Muscle of arm (tissue), 14 donors: ENCODE data around the gene IRAG1. TPM values are rescaled to one million over a fixed set of nuclear protein-coding genes. Genes with fewer than 3 reads are reported as not detected.

Experiments
- DNase-seq: peaks from one replicate; pipeline ENCODE4 v3.0.0-alpha.2; 2013
- long read RNA-seq, 11 donors: transcript quantifications; one replicate each; lab custom pipeline, GENCODE V29; 2026
- polyA plus RNA-seq, 12 donors: library from polyadenylated mRNA; unstranded; fragments of 120-200 nt; gene quantifications; one replicate each; pipeline ENCODE4 v1.2.1, GENCODE V29; 2013; ENCODE audit not compliant: insufficient read length in 12 of 12

The IRAG1 gene
- polyA plus RNA-seq = 1 to 10 TPM in 11 of 12 donors, not detected in 1; 3.6 to 7.2 (median 4.7) TPM
- long read RNA-seq, donor 1 = 0 reads
- long read RNA-seq, donor 2 = 0 reads
- long read RNA-seq, donor 3 = 0 reads
- long read RNA-seq, donor 4 = 0 reads
- long read RNA-seq, donor 5 = 0 reads
- long read RNA-seq, donor 6 = 0 reads
- long read RNA-seq, donor 7 = 0 reads
- long read RNA-seq, donor 8 = 0 reads
- long read RNA-seq, donor 9 = 0 reads
- long read RNA-seq, donor 10 = 0 reads
- long read RNA-seq, donor 11 = 0 reads

GRCh38 chr11:10693509-10694081 lies at the start of gene IRAG1:
Gene IRAG1, minus strand, starts transcription at chr11:10693755. Its CDS starts 153 bp downstream, at chr11:10693602.
- DNase-seq = no peak

GRCh38 chr11:10742460-10743208 lies 49.1 kb upstream of the IRAG1 start:
- DNase-seq = no peak

GRCh38 chr11:10735481-10736475 lies 42.2 kb upstream of the IRAG1 start:
- peak; percentile 96 for DNase-seq

DNA sequence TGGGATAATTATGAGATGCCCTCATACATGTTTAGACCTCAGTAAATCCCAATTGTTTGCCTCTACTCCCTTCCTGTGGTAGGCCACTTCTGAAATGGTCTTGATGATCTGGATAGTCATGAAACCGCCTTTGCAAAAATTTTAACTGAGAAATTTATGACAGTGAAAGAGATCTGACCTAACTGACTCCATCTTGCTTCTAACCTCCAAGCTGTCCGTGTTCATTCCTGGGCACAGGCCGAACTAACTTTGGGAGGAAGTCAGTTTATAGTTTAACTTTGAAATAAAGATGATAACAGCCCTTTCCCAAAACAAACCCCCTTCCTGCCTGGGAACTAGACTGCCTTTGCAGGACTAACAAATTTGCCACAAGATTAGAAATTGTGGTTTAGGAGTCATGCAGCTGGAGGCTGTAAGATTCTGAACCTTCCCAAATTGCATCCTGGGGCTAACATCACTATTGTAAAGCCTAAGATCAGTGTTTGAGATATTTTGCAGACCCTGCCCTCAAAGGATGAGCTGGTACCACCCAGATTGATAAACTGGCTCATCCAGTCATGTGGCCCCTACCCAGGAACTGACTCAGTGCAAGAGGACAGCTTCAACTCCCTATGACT lies 37.6 kb upstream of the IRAG1 start:
- DNase-seq = no peak

GRCh38 chr11:10730151-10730550 lies 36.6 kb upstream of the IRAG1 start:
- DNase-seq = no peak

DNA sequence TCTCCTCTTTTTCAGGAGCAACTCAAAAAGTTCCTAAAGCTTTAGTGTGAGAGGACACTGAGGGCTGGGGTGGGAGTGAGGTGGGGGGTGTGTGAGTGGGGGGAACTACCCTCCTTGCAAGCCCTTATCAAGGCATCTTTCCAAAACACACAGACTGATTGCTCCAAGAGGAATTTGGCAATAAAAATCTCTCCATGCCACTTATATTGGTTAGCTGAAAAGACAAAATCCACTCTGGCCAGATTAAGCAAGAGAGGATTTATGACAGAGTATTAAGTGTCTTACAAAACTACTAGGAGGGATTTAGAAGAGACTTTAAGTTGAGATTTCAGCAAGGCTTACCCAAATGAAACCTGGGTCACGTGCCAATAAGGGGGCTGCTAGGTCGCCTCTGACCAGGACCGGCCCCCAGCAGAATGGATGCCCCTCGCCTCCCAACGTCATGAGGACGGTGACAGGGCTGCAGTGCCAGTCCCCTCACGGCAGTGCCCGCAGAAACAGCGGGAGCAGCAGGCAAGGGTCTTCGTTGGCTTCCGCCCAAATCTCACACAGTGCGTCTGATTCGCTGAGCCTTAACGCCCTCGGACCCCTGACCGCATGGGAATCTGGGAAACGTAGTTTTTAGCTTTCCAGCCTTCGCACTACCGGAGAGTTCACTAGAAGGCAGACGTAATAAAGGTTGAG lies 35.4 kb upstream of the IRAG1 start:
- DNase-seq = no peak

DNA sequence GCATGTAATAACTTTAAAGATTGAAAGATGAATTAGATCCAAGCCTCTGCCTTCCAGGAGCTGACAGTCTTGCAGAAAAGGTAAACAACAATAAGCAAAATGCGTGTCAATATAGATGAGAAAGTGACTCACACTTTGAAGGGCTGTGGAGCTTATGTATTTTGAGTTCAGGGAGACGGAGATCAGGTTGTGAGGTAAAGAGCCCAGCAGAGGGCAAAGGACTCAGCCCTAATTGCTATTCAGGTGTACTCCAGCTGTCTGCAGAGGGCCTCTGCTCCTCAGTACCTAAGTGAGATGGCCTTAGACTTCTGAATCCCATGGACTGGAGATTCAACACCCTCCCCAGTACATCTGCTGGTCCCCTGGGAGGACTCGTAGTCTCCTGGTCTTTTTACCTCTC lies 34.6 kb upstream of the IRAG1 start:
- no peak for DNase-seq

DNA sequence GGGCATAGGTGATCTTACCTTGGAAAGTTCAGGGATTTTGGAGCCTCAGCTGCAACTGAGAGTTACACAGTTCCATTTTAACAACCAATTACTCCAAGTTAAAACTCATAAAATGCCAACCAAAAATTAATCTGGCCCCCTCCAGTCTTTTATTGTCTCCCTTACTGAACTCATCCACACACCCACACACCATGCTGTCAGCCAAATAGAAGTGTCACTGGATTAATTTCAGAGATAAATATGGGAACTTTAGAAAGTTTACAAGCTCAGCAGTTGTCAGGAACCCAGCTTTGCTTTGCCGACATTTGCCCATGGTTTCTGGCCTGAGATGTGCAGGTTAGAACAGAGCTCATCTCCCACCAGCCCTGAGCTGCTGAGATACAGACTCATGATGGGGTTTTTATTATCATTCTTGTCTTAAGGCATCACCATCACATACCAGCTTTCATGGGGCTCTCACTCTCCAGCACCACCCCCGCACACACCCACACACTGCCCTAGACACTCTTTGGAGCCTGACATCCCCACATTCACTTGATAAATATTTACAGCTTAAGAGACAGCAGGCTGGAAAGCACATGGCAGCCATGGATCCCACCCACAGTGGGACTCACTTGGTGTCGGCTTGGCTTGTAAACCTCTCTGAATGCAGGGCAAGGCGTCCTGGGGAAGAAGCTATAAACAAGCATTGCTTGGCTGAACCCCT lies 33.7 kb upstream of the IRAG1 start:
- no peak for DNase-seq

GRCh38 chr11:10725907-10726253 lies 32.3 kb upstream of the IRAG1 start:
- DNase-seq = no peak

GRCh38 chr11:10725114-10725906 lies 31.8 kb upstream of the IRAG1 start:
- no peak for DNase-seq

- DNase-seq = no peak
Measured at GRCh38 chr11:10722307-10722706, 28.8 kb upstream of the IRAG1 start.

GRCh38 chr11:10720881-10721376 lies 27.4 kb upstream of the IRAG1 start:
- no peak for DNase-seq

DNA sequence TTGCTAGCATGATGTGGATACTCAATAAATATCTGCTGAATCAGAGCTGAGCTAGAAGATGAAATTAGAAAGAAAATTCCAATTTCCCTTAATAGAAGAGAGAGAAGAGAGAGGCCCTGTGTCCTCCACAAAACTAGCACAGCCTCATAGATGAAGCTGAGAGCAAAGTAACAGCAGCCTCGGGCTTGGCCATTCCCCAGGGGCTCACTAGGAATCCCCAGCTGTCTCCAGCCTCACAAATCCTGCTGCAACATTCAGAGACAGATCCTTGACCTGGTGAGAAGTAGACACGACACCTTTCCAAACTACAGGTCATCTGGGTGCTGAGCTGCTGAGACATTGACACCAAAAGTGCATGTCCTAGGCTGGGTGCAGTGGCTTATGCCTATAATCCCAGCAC lies 26.1 kb upstream of the IRAG1 start:
- no peak for DNase-seq

DNA sequence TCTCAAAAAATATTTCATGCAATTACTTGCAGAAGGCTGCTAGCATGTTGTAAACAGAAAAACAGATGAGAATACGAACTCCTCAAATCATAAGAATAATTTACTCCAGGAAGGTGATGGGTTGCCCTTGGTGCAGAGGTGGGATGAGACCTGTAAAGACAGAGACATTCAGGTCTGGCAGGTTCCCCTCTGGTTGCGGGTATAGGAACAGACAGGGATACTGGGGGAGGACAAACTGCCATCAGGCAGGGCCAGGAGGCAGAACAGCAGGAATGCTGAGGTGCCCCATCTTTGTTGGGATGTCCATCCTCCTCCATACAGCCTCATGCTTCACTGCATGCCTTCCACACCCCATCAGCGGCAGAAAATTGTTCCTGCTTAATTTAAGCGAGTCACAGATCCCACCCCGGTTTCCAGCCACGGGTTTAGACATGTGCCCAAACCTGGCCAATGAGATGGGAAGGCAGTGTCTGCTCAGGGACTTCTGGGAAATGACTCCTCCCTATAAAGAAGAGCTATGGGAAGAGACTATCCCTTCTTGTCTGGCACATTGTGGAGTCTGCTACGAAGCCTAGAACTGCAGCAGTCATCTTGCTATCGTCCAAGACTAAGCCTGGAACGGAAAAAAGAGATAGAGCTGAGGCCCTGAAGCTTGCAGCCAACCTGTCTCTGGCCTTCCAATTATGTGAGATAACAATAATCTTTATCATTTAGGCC lies 23.1 kb upstream of the IRAG1 start:
- DNase-seq = no peak

DNA sequence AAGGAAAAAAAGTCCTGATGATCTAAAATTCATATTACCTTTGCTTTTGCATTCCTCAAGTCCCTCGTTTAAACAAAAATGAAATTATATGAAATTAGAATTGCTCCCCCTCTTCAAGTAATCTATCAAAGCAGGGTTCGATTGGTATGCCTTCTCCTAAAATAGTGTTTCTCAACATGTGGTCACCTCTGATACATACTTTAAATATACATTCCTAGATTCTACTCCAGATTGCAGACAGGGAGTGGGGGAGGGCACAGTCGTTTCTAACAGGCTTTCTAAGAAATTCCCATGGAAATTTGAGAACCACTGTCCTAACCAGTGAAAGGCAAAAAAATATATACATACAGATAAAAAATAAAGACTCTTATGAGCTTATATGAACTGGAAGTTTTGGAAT lies 22.6 kb upstream of the IRAG1 start:
- no peak for DNase-seq

DNA sequence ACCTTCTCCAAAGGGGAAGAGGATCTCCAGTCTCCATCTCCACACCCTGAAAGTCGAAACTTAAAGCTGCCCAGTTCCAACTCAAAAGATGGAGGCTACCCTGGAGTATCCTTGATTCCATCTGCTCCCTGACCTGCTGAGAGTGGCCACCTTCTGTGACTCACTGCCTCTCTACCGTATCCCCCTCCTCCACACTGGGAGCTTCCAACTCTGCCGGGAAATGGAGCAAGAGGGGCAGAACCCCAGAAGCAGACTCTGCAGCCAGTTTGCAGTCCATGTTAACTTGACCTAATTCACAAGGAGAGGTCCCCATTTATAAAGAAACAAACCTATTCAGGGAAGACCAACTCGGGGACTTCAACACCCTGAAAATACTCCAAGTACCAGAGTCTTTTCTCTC lies 22.0 kb upstream of the IRAG1 start:
- DNase-seq = no peak

DNA sequence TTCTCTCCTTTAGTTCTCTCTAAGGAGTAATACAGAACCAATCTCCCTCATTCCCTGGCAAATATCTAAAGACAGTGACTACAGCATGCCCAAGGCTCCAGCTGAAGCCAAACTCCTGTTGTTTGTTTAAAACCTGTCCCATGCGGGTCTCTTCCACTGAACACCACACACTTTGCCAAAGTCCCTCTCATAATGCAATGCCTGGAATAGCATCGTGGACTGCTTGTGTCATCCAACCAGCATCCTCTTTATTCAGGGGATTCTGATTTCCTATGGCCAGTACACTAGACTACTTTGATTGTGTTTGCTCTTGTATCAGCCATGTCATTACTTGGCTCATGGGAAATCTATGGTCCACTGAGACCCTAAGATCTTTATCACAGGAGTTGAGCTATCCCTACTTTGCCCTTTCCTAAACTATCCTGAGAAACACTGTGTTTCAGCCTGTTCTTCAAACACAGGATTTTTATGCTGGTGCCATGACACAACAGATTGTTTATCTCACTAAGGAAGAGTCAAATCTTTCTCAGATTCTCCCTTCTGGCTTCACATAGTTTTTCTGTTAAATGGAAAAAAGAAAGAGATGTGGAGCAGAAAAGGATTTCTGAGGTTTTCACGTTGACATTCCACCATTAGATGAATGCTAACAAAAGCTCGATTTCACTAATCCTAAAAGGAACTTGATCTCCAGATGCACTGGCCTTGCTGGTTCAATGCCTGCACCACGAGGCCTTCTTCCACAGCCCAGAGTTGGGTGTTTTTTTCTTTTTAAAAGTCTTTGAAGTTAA lies 15.9 kb upstream of the IRAG1 start:
- DNase-seq = no peak

DNA sequence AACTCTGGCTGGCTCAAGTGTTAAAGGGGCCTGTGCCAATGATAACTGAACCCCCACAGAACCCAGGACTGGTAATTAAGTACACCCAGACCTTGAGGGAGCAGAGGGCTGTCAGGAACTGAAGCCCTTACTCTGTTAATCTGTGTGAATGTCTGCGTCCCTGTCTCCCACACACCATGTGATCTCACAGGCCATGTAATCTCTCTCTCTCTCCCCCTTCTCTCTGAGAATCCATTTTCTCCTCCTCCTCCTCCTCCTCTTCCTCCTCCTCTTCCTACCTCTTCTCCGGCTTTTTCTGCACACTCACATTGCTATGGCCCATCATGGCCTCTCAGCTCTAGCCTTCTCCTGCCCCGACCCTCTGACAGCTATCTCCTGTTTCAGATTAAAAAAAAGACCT lies 14.6 kb upstream of the IRAG1 start:
- no peak for DNase-seq
